SK-N-SH treated with all-trans-retinoic acid at 6 μM for 48 hours (cell line): ENCODE results near the gene GUCD1.

Experiments used
- ATAC-seq: fragments of 200-7000 bp; cut with Tn5 transposase; 3 replicates; pipeline ENCODE4 v1.9.1; 2020; ENCODE audit warnings: mild to moderate bottlenecking, moderate library complexity
- CREB5 ChIP-seq: fragments of 250-450 bp; sonication (Bioruptor Pico); IDR thresholded peaks from 2 replicates; pipeline ENCODE4 v1.5.1; 2020; ENCODE audit warnings: low read depth, mild to moderate bottlenecking, moderate library complexity
- CSDC2 ChIP-seq: fragments of 250-450 bp; sonication (Bioruptor Pico); IDR thresholded peaks from 2 replicates; pipeline ENCODE4 v1.5.0; 2020; ENCODE audit warnings: mild to moderate bottlenecking, moderate library complexity
- CSRNP3 ChIP-seq: fragments of 250-450 bp; sonication (Bioruptor Pico); IDR thresholded peaks from 2 replicates; pipeline ENCODE4 v1.5.1; 2021; ENCODE audit warnings: mild to moderate bottlenecking, moderate library complexity
- ESRRG ChIP-seq: fragments of 250-450 bp; sonication (Bioruptor Pico); IDR thresholded peaks from 2 replicates; pipeline ENCODE4 v1.6.1; 2021; ENCODE audit warnings: mild to moderate bottlenecking
- GLIS3 ChIP-seq: fragments of 250-450 bp; sonication (Bioruptor Pico); IDR thresholded peaks from 2 replicates; pipeline ENCODE4 v1.5.0; 2020; ENCODE audit warnings: mild to moderate bottlenecking, moderate library complexity
- ISL1 ChIP-seq: fragments of 250-450 bp; sonication (Bioruptor Pico); IDR thresholded peaks from 2 replicates; pipeline ENCODE4 v2.1.2; 2022; ENCODE audit warnings: mild to moderate bottlenecking, moderate library complexity
- OSR1 ChIP-seq: fragments of 250-450 bp; sonication (Bioruptor Pico); IDR thresholded peaks from 2 replicates; pipeline ENCODE4 v1.8.0; 2022; ENCODE audit warnings: moderate library complexity, mild to moderate bottlenecking, inconsistent platforms
- PPARA ChIP-seq: fragments of 250-450 bp; sonication (Bioruptor Pico); IDR thresholded peaks from 2 replicates; pipeline ENCODE4 v1.5.0; 2020; ENCODE audit warnings: mild to moderate bottlenecking, borderline replicate concordance
- SNAI2 ChIP-seq: fragments of 250-450 bp; sonication (Bioruptor Pico); IDR thresholded peaks from 2 replicates; pipeline ENCODE4 v1.5.0; 2020; ENCODE audit warnings: mild to moderate bottlenecking, moderate library complexity
- TCF4 ChIP-seq: fragments of 250-450 bp; sonication (Bioruptor Pico); IDR thresholded peaks from 2 replicates; pipeline ENCODE4 v1.8.0; 2021; ENCODE audit warnings: mild to moderate bottlenecking, moderate library complexity, borderline replicate concordance
- ZC3H10 ChIP-seq: fragments of 250-450 bp; sonication (Bioruptor Pico); IDR thresholded peaks from 2 replicates; pipeline ENCODE4 v1.5.1; 2021; ENCODE audit warnings: mild to moderate bottlenecking, moderate library complexity
- ZFP3 ChIP-seq: fragments of 250-450 bp; sonication (Bioruptor Pico); IDR thresholded peaks from 2 replicates; pipeline ENCODE4 v1.5.0; 2020; ENCODE audit warnings: mild to moderate bottlenecking, moderate library complexity
- ZFP30 ChIP-seq: fragments of 450-650 bp; formaldehyde crosslinking; IDR thresholded peaks from 2 replicates; pipeline ENCODE4 v1.5.0; 2022; ENCODE audit warnings: mild to moderate bottlenecking, moderate library complexity
- ZNF565 ChIP-seq: fragments of 450-650 bp; formaldehyde crosslinking; conservative IDR thresholded peaks from 2 replicates; pipeline ENCODE4 v1.5.0; 2020; ENCODE audit warnings: low read depth, mild to moderate bottlenecking, moderate library complexity
- ZNF70 ChIP-seq: fragments of 450-650 bp; formaldehyde crosslinking; IDR thresholded peaks from 2 replicates; pipeline ENCODE4 v1.5.0; 2020; ENCODE audit warnings: mild to moderate bottlenecking, moderate library complexity
- ZNF8 ChIP-seq: fragments of 450-650 bp; formaldehyde crosslinking; IDR thresholded peaks from 2 replicates; pipeline ENCODE4 v1.5.0; 2020; ENCODE audit warnings: mild to moderate bottlenecking, moderate library complexity
- TF ChIP-seq, protein P1 (sequence below): fragments of 250-450 bp; sonication (Bioruptor Pico); IDR thresholded peaks from 2 replicates; pipeline ENCODE4 v1.8.0; 2021; ENCODE audit warnings: low read depth, mild to moderate bottlenecking, moderate library complexity, borderline replicate concordance
- TF ChIP-seq, protein P2 (sequence below): fragments of 250-450 bp; sonication (Bioruptor Pico); IDR thresholded peaks from 2 replicates; pipeline ENCODE4 v1.8.0; 2020; ENCODE audit warnings: mild to moderate bottlenecking, moderate library complexity, borderline replicate concordance
- TF ChIP-seq, protein P3 (sequence below): fragments of 250-450 bp; sonication (Bioruptor Pico); IDR thresholded peaks from 2 replicates; pipeline ENCODE4 v1.5.0; 2020; ENCODE audit warnings: mild to moderate bottlenecking, moderate library complexity

GUCD1 gene

DNA sequence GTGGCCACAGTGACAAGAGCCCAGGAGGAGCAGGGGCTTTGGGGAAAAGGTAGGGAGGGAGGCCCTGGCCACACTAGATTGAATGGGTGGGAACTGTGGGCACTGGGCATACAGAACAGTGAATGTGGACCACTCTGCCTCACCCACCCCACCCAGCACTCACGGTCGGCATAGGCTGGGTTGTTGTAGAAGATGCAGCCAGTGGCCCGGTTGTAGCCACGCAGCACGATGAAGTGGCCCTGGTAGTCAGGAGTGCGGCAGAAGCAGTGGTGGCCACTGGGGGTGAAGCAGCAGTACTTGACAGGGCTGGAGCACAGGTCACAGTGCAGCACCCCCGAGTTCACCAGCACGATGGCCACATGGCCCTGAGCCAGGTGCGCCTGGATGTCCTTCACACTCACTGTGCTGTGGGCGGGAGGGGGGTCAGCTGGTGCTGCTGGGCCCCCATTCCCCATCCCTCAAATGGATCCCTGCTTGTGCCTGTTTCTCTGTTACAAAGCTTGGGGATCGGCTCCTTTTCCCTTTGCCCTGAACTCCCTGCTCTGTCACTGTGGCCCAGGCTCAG is 11.2 kb downstream of the GUCD1 start:
- TF ChIP-seq, protein P1, sequence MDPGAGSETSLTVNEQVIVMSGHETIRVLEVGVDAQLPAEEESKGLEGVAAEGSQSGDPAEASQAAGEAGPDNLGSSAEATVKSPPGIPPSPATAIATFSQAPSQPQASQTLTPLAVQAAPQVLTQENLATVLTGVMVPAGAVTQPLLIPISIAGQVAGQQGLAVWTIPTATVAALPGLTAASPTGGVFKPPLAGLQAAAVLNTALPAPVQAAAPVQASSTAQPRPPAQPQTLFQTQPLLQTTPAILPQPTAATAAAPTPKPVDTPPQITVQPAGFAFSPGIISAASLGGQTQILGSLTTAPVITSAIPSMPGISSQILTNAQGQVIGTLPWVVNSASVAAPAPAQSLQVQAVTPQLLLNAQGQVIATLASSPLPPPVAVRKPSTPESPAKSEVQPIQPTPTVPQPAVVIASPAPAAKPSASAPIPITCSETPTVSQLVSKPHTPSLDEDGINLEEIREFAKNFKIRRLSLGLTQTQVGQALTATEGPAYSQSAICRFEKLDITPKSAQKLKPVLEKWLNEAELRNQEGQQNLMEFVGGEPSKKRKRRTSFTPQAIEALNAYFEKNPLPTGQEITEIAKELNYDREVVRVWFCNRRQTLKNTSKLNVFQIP (CRISPR knock-in tag): no peak
- TF ChIP-seq ZNF70 (CRISPR knock-in tag) (no peak), CSRNP3 (CRISPR knock-in tag) (no peak), CREB5 (no peak), ZNF8 (CRISPR knock-in tag) (no peak), CSDC2 (no peak), TCF4 (no peak)
- no peak for ATAC-seq

GRCh38 chr22:24543185-24543601 is 11.7 kb downstream of the GUCD1 start:
- TF ChIP-seq, protein P2, sequence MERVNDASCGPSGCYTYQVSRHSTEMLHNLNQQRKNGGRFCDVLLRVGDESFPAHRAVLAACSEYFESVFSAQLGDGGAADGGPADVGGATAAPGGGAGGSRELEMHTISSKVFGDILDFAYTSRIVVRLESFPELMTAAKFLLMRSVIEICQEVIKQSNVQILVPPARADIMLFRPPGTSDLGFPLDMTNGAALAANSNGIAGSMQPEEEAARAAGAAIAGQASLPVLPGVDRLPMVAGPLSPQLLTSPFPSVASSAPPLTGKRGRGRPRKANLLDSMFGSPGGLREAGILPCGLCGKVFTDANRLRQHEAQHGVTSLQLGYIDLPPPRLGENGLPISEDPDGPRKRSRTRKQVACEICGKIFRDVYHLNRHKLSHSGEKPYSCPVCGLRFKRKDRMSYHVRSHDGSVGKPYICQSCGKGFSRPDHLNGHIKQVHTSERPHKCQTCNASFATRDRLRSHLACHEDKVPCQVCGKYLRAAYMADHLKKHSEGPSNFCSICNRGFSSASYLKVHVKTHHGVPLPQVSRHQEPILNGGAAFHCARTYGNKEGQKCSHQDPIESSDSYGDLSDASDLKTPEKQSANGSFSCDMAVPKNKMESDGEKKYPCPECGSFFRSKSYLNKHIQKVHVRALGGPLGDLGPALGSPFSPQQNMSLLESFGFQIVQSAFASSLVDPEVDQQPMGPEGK (CRISPR knock-in tag): no peak
- TF ChIP-seq OSR1 (CRISPR knock-in tag) (no peak), GLIS3 (CRISPR knock-in tag) (no peak), ESRRG (no peak), TCF4 (no peak)
- no peak for ATAC-seq

DNA sequence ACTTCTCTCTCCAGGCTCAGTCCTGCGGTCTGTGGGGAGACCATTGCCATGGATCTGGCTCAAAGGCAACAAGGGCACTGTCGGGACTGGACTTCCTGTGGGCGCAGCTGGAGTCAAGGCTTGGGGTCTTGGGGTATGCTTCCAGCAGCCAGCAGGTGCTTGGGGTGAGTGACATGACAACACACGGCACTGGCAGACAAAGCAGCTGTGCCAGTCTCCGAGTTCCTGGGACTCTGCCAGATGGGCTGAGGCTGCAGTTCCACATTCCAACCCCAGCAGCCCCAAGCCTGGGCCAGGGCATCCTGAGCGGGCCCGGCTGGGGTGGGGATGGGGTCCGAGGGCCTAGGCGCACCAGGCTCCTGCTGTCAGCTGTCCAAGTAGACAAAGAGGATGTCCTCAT is 12.3 kb downstream of the GUCD1 start:
- ATAC-seq: no peak
- TF ChIP-seq ZNF70 (CRISPR knock-in tag) (no peak), ZC3H10 (no peak), GLIS3 (CRISPR knock-in tag) (no peak), CSDC2 (no peak), ZFP30 (CRISPR knock-in tag) (no peak), ZFP3 (CRISPR knock-in tag) (no peak), PPARA (CRISPR knock-in tag) (no peak)
- TF ChIP-seq, protein P2 (CRISPR knock-in tag): no peak

GRCh38 chr22:24541681-24542515 is 13.0 kb downstream of the GUCD1 start:
- TF ChIP-seq, protein P3, sequence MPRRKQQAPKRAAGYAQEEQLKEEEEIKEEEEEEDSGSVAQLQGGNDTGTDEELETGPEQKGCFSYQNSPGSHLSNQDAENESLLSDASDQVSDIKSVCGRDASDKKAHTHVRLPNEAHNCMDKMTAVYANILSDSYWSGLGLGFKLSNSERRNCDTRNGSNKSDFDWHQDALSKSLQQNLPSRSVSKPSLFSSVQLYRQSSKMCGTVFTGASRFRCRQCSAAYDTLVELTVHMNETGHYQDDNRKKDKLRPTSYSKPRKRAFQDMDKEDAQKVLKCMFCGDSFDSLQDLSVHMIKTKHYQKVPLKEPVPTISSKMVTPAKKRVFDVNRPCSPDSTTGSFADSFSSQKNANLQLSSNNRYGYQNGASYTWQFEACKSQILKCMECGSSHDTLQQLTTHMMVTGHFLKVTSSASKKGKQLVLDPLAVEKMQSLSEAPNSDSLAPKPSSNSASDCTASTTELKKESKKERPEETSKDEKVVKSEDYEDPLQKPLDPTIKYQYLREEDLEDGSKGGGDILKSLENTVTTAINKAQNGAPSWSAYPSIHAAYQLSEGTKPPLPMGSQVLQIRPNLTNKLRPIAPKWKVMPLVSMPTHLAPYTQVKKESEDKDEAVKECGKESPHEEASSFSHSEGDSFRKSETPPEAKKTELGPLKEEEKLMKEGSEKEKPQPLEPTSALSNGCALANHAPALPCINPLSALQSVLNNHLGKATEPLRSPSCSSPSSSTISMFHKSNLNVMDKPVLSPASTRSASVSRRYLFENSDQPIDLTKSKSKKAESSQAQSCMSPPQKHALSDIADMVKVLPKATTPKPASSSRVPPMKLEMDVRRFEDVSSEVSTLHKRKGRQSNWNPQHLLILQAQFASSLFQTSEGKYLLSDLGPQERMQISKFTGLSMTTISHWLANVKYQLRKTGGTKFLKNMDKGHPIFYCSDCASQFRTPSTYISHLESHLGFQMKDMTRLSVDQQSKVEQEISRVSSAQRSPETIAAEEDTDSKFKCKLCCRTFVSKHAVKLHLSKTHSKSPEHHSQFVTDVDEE (CRISPR knock-in tag): no peak
- TF ChIP-seq SNAI2 (no peak), ZNF565 (CRISPR knock-in tag) (no peak), ISL1 (no peak), ZNF70 (CRISPR knock-in tag) (no peak), ZFP30 (CRISPR knock-in tag) (no peak)
- TF ChIP-seq, all 23 proteins: peak for 0
- ATAC-seq: no peak
